Astrocyte (in vitro differentiated cells and primary cell): ENCODE results near the gene ADNP2. TPM values are rescaled to one million over a fixed set of nuclear protein-coding genes. Genes with fewer than 3 reads are reported as not detected.

ENCODE experiments used
- DNase-seq: peaks from one replicate; pipeline ENCODE4 v3.0.0-alpha.2; 2010; ENCODE audit warnings: low read depth
- FAIRE-seq: peaks from 2 replicates; lab custom pipeline; 2011; peaks lifted over from hg19 to GRCh38; lab: Jason Lieb, UNC
- H2AFZ ChIP-seq: 2 replicates; pipeline ENCODE4 v1.6.0; 2012; ENCODE audit warnings: low read depth, low read length, inconsistent platforms
- H3K27ac ChIP-seq: 2 replicates; pipeline ENCODE4 v1.5.1; 2011; ENCODE audit warnings: low read depth, low read length, inconsistent platforms
- H3K27me3 ChIP-seq: 2 replicates; pipeline ENCODE4 v1.6.0; 2011; ENCODE audit warnings: low read length, inconsistent platforms; ENCODE audit not compliant: insufficient read depth
- H3K36me3 ChIP-seq: 2 replicates; pipeline ENCODE4 v1.5.1; 2011; ENCODE audit warnings: low read length, inconsistent platforms; ENCODE audit not compliant: insufficient read depth
- H3K4me1 ChIP-seq: 2 replicates; pipeline ENCODE4 v1.5.1; 2011; ENCODE audit warnings: low read length, inconsistent platforms; ENCODE audit not compliant: insufficient read depth
- H3K4me2 ChIP-seq: 2 replicates; pipeline ENCODE4 v1.6.0; 2012; ENCODE audit warnings: low read length, inconsistent platforms
- H3K4me3 ChIP-seq: 2 replicates; pipeline ENCODE4 v1.5.1; 2011; ENCODE audit warnings: low read depth, mild to moderate bottlenecking, low read length, inconsistent platforms; ENCODE audit not compliant: insufficient read depth
- H3K79me2 ChIP-seq: 2 replicates; pipeline ENCODE4 v1.6.0; 2012; ENCODE audit warnings: mild to moderate bottlenecking, low read length, inconsistent platforms; ENCODE audit not compliant: insufficient read depth
- H3K9ac ChIP-seq: 2 replicates; pipeline ENCODE4 v1.6.0; 2012; ENCODE audit warnings: mild to moderate bottlenecking, low read length, inconsistent platforms
- H3K9me3 ChIP-seq: 2 replicates; pipeline ENCODE4 v1.5.1; 2012; ENCODE audit warnings: low read depth, mild to moderate bottlenecking, low read length, inconsistent platforms; ENCODE audit not compliant: insufficient read depth
- H4K20me1 ChIP-seq: 2 replicates; pipeline ENCODE4 v1.6.0; 2012; ENCODE audit warnings: low read length, inconsistent platforms; ENCODE audit not compliant: insufficient read depth
- H3K27ac Mint-ChIP-seq: one replicate; pipeline ENCODE4 v1.8.0; 2021; ENCODE audit warnings: mild to moderate bottlenecking, mixed read lengths; ENCODE audit not compliant: unreplicated experiment
- H3K27me3 Mint-ChIP-seq: one replicate; pipeline ENCODE4 v1.8.0; 2021; ENCODE audit warnings: low read depth, mixed read lengths; ENCODE audit not compliant: unreplicated experiment
- H3K36me3 Mint-ChIP-seq: one replicate; pipeline ENCODE4 v1.8.0; 2021; ENCODE audit warnings: low read depth, mixed read lengths; ENCODE audit not compliant: unreplicated experiment
- H3K4me1 Mint-ChIP-seq: one replicate; pipeline ENCODE4 v1.8.0; 2021; ENCODE audit warnings: low read depth, mixed read lengths; ENCODE audit not compliant: unreplicated experiment
- H3K4me3 Mint-ChIP-seq: one replicate; pipeline ENCODE4 v1.8.0; 2021; ENCODE audit warnings: mild to moderate bottlenecking, moderate library complexity, mixed read lengths; ENCODE audit not compliant: unreplicated experiment
- H3K9me3 Mint-ChIP-seq: one replicate; pipeline ENCODE4 v1.8.0; 2021; ENCODE audit warnings: mild to moderate bottlenecking, mixed read lengths; ENCODE audit not compliant: unreplicated experiment
- EZH2 ChIP-seq: IDR thresholded peaks from 2 replicates; pipeline ENCODE4 v1.6.1; 2012; ENCODE audit warnings: mild to moderate bottlenecking, low read length, inconsistent platforms; ENCODE audit not compliant: insufficient read depth
- total RNA-seq: library from RNA; stranded (reverse); gene quantifications from 2 replicates; pipeline ENCODE4 v1.2.1, GENCODE V29; 2021
- TF ChIP-seq, protein P1 (sequence below): IDR thresholded peaks from 2 replicates; pipeline ENCODE4 v1.5.1; 2011; ENCODE audit warnings: low read depth, mild to moderate bottlenecking, inconsistent platforms, low read length, moderate library complexity; ENCODE audit not compliant: insufficient read depth

ADNP2 gene
- total RNA-seq, 1 donor from 2014 or later, result 20.5 TPM

DNA sequence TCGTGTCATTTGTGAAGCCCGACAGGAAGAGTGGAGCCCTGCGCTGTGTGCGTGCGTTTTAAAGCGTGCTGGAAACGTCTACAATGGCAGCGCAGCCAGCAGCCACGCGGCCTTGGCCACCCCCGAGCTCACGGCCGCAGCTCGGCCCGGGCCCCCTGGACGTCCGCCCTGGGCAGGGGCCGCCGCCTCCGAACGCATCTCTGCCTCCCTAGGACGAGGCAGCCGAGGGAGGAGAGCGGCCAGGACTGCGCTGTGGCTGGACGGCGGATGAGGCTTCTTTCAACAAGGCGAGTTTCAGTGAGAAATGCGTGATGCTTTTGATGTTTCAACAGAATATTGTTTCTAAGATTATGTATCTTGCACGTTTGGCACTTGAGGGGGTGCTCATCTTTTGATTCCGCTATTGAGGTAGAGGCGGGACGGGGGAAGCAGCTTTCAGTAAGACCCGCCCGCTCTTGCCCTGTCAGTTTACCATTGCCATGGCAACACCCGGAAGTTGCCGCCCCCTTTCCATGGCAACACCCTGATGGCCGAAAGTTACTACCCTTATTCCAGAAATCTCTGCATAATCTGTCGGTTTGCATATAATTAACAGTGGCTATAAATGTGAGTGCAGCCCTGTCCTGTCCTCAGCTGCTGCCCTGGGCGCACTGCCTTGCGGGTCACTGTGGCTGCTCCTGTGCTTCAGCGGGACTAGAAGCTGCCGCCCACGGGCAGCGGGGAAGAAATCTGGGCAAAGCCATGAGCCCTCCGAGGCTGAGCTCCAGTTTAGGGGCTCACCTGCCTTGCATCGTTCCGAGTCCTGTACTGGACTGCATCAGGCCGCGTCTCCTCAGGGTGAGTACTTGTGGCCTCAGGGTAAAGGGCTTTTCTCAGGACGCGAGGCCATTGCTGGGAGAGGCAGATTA lies 38.6 kb downstream of the ADNP2 start:
- DNase-seq, result peak; percentile 73
- H3K4me1 ChIP-seq, result peaks cover 6% of the 10 kb centered on the region
- no peaks in the 10 kb centered on the region for H3K27me3 ChIP-seq
- peak overlapping the region; percentile 71 for H2AFZ ChIP-seq
- Mint-ChIP-seq H3K27ac (peak overlapping the region; percentile 77), H3K27me3 (no peaks in the 10 kb centered on the region), H3K4me3 (peak overlapping the region; percentile 96), H3K36me3 (no peaks in the 10 kb centered on the region), H3K4me1 (peaks cover 16% of the 10 kb centered on the region), H3K9me3 (no peaks in the 10 kb centered on the region)
- no peak overlapping the region for H3K27ac ChIP-seq
- peak overlapping the region; percentile 93 for H3K4me2 ChIP-seq
- TF ChIP-seq, protein P1, sequence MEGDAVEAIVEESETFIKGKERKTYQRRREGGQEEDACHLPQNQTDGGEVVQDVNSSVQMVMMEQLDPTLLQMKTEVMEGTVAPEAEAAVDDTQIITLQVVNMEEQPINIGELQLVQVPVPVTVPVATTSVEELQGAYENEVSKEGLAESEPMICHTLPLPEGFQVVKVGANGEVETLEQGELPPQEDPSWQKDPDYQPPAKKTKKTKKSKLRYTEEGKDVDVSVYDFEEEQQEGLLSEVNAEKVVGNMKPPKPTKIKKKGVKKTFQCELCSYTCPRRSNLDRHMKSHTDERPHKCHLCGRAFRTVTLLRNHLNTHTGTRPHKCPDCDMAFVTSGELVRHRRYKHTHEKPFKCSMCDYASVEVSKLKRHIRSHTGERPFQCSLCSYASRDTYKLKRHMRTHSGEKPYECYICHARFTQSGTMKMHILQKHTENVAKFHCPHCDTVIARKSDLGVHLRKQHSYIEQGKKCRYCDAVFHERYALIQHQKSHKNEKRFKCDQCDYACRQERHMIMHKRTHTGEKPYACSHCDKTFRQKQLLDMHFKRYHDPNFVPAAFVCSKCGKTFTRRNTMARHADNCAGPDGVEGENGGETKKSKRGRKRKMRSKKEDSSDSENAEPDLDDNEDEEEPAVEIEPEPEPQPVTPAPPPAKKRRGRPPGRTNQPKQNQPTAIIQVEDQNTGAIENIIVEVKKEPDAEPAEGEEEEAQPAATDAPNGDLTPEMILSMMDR, result no peak
- TF ChIP-seq EZH2, result no peak
- no peaks in the 10 kb centered on the region for H3K36me3 ChIP-seq
- no peaks in the 10 kb centered on the region for H3K79me2 ChIP-seq
- FAIRE-seq, result no peak
- H3K9me3 ChIP-seq, result no peaks in the 10 kb centered on the region
- H3K9ac ChIP-seq, result peak overlapping the region; percentile 75
- peaks cover 13% of the 10 kb centered on the region for H4K20me1 ChIP-seq
- H3K4me3 ChIP-seq, result peak overlapping the region; percentile 79

DNA sequence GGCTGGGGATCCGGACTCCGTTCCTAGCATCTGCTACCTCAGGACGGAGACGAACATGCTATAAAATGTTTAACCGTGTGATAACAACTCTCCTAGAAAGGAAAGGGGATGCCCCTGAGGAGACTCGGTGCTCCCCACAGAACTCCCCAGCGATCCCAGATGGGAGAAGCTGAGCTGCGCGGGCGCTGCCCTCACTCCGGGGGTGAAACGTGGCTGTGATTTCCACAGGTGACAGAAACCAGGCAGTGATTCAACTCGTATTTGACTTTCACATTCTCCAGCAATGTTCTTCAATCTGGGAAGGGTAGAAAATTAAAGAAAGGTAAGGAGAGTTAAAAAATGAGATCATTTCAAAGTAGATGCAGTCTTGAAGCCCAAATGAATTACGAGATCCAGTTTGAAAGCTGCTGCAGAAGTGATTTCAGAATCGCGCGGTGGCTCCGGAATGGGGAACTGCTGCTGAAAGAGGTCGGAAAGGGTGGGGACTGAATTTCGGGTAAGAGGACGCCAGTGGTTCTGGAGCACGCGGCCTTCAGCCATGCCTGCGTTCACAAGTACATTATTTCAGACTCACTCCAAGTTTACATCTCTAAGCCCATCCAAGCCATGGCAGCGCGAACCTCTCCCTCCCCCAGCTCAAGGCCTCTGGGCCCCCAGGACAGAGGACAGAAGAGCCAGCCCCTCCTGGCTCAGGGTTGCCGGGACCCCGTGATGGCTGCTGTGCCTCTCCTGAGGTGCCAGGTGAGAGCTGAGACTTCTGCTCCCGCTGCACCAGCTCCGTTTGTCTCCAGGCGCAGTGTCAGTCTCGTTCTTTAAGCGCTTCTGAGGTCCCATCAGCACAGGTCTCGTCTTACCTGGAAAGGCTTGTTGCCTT lies 39.5 kb downstream of the ADNP2 start:
- Mint-ChIP-seq H3K4me3 (peak overlapping the region; percentile 96), H3K4me1 (peaks cover 16% of the 10 kb centered on the region), H3K27ac (peak overlapping the region; percentile 41), H3K27me3 (no peaks in the 10 kb centered on the region), H3K9me3 (no peaks in the 10 kb centered on the region), H3K36me3 (no peaks in the 10 kb centered on the region)
- H3K4me1 ChIP-seq, result peaks cover 6% of the 10 kb centered on the region
- H3K4me2 ChIP-seq, result peak overlapping the region; percentile 93
- H3K4me3 ChIP-seq, result peak overlapping the region; percentile 79
- peak overlapping the region; percentile 75 for H3K9ac ChIP-seq
- no peaks in the 10 kb centered on the region for H3K79me2 ChIP-seq
- no peaks in the 10 kb centered on the region for H3K9me3 ChIP-seq
- H2AFZ ChIP-seq, result peak overlapping the region; percentile 67
- no peak for TF ChIP-seq EZH2
- TF ChIP-seq, protein P1, result no peak
- peak; percentile 14 for DNase-seq
- H3K27ac ChIP-seq, result no peak overlapping the region
- H4K20me1 ChIP-seq, result peaks cover 10% of the 10 kb centered on the region
- no peak for FAIRE-seq
- H3K36me3 ChIP-seq, result no peaks in the 10 kb centered on the region
- H3K27me3 ChIP-seq, result no peaks in the 10 kb centered on the region
